Lung (tissue), 12 donors: ENCODE data around the gene PLPP3. TPM values are rescaled to one million over a fixed set of nuclear protein-coding genes. Genes with fewer than 3 reads are reported as not detected.

ENCODE experiments used
- ATAC-seq: fragments of 200-7000 bp; cut with Tn5 transposase; one replicate; pipeline ENCODE4 v1.9.1; 2020; ENCODE audit warnings: moderate number of reproducible peaks; ENCODE audit not compliant: insufficient read depth, low FRiP score
- DNase-seq, 3 donors: peaks; one replicate each; pipeline ENCODE4 v3.0.0-alpha.2; 2013 to 2017
- H3K27ac ChIP-seq, 2 donors: one replicate each; pipeline ENCODE4 v1.5.1; 2013; ENCODE audit warnings: mild to moderate bottlenecking in 2 of 2, moderate library complexity in 2 of 2, control low read depth in 1 of 2, inconsistent platforms in 1 of 2, low read depth in 1 of 2, low read length in 1 of 2
- H3K27me3 ChIP-seq, 3 donors: one replicate each; pipeline ENCODE4 v1.5.1; 2013; ENCODE audit warnings: low read length in 2 of 3; ENCODE audit not compliant: control insufficient read depth in 3 of 3, insufficient read depth in 3 of 3
- H3K36me3 ChIP-seq, 4 donors: one replicate each; pipeline ENCODE4 v1.5.1; 2013; ENCODE audit warnings: low read length in 4 of 4, mild to moderate bottlenecking in 1 of 4, moderate library complexity in 1 of 4; ENCODE audit not compliant: control insufficient read depth in 4 of 4, insufficient read depth in 4 of 4
- H3K4me1 ChIP-seq, 5 donors: one replicate each; pipeline ENCODE4 v1.5.1; 2013; ENCODE audit warnings: low read length in 5 of 5, mild to moderate bottlenecking in 2 of 5, moderate library complexity in 1 of 5; ENCODE audit not compliant: control insufficient read depth in 5 of 5, insufficient read depth in 5 of 5
- H3K4me3 ChIP-seq: one replicate; pipeline ENCODE4 v1.5.1; 2013; ENCODE audit warnings: mild to moderate bottlenecking, control low read depth, moderate library complexity
- H3K9ac ChIP-seq, 2 donors: one replicate each; pipeline ENCODE4 v1.5.1; 2013; ENCODE audit warnings: low read length in 2 of 2, control low read depth in 1 of 2; ENCODE audit not compliant: insufficient read depth in 1 of 2
- H3K9me3 ChIP-seq, 4 donors: one replicate each; pipeline ENCODE4 v1.5.1; 2013; ENCODE audit warnings: low read length in 3 of 4, mild to moderate bottlenecking in 1 of 4, moderate library complexity in 1 of 4; ENCODE audit not compliant: control insufficient read depth in 4 of 4, insufficient read depth in 3 of 4
- WGBS, 2 donors: extraction: QIAGEN DNeasy Blood & Tissue Kit; methylation state at CpG; one replicate each; pipeline ENCODE4 v1.1.7; 2013; 5-methylcytosine and 5-hydroxymethylcytosine counted together
- polyA plus RNA-seq, 2 donors: library from polyadenylated mRNA; stranded (reverse); fragments of 200-250 nt; gene quantifications; one replicate each; pipeline ENCODE4 v1.2.1, GENCODE V29; 2013
- total RNA-seq, 2 donors: library from RNA; depleted of rRNA in 1 of 2; stranded (reverse); fragments of >200 nt in 1 of 2; gene quantifications; one replicate each; pipeline ENCODE4 v1.2.1, GENCODE V29; 2014 to 2021
- TF ChIP-seq, protein P1 (sequence below): IDR thresholded peaks from 2 replicates; pipeline ENCODE4 v1.5.1; 2012; ENCODE audit warnings: mild to moderate bottlenecking; ENCODE audit errors: control extremely low read depth, extremely low read depth
- donor health status: control.
- donor health status: control.
- donor health status: Bipolar disorder and iron deficiency.
- donor health status: healthy.
- donor health status: DM: yes; HTN: yes; CAD: no.

PLPP3 gene
- total and polyA plus RNA-seq, 4 donors, result 8.6 to 121 (median 112) TPM

GRCh38 chr1:56482486-56482885 lies 96.9 kb downstream of the PLPP3 start:
- Histone ChIP-seq H3K4me3 (no peak overlapping the region), H3K9ac (no peak overlapping the region), H3K36me3 (peaks cover 0 to 3% (median 0%) of the 10 kb centered on the region in 4 donors), H3K27me3 (no peaks in the 10 kb centered on the region), H3K4me1 (peaks cover 0 to 6% (median 0%) of the 10 kb centered on the region in 5 donors), H3K9me3 (no peaks in the 10 kb centered on the region), H3K27ac (no peak overlapping the region)
- ATAC-seq, result no peak
- WGBS, 2 donors, result 80 to 100% methylated on average over 1 of the region's 1 CpG
- DNase-seq, result no peak
- TF ChIP-seq, protein P1, sequence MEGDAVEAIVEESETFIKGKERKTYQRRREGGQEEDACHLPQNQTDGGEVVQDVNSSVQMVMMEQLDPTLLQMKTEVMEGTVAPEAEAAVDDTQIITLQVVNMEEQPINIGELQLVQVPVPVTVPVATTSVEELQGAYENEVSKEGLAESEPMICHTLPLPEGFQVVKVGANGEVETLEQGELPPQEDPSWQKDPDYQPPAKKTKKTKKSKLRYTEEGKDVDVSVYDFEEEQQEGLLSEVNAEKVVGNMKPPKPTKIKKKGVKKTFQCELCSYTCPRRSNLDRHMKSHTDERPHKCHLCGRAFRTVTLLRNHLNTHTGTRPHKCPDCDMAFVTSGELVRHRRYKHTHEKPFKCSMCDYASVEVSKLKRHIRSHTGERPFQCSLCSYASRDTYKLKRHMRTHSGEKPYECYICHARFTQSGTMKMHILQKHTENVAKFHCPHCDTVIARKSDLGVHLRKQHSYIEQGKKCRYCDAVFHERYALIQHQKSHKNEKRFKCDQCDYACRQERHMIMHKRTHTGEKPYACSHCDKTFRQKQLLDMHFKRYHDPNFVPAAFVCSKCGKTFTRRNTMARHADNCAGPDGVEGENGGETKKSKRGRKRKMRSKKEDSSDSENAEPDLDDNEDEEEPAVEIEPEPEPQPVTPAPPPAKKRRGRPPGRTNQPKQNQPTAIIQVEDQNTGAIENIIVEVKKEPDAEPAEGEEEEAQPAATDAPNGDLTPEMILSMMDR, result no peak

DNA sequence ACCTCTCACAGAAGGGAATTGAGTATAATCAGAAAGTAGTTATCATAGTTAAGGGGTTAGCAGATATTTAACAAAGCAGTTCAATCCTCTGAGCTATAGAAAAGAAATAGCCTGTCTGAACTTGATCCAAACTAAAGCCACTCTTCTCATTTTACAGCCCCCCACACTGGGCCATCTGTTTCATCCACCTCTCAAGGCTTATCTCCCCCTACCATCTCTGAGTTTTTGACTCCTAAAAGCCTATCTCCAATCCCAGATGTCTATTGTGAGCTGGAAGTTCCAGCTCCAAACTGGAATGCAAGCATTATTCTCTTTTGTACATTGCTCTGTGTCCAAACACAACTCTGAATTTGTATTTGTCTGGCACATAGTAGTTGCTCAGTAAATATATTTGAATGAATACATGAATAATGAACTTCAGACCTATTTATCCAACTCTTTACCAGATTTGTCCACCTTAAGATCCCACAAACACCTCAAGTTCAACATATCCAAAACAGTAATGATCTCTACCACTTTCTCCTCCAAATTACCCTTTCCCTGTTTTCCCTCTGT lies 98.1 kb downstream of the PLPP3 start:
- Histone ChIP-seq H3K4me3 (no peak overlapping the region), H3K9ac (no peak overlapping the region), H3K9me3 (no peaks in the 10 kb centered on the region), H3K4me1 (peaks cover 0 to 14% (median 5%) of the 10 kb centered on the region in 5 donors), H3K36me3 (peaks cover 0 to 3% (median 0%) of the 10 kb centered on the region in 4 donors), H3K27me3 (no peaks in the 10 kb centered on the region), H3K27ac (no peak overlapping the region)
- TF ChIP-seq, protein P1, result no peak
- ATAC-seq, result no peak
- no peak for DNase-seq

DNA sequence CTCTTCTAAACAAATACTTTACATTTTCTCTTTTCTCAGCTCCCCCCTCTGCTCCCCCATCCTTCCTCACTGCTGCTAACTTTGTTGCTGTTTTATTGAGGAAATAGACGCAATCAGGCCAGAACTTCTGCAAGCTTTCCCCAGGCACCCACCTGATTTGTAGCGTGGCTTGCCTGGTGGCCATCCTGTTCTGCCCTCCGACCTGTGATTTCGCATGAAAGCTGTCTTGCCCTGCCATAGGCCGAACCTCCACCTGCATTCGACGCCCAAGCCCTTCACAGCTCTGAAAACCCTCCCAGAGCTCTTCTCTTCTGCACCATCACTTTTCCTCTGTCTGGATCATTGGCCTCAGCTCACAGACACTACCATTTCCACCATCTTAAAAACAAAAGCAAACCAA lies 100.6 kb downstream of the PLPP3 start:
- no peaks in the 10 kb centered on the region for H3K9me3 ChIP-seq
- 62 to 88% methylated on average over 7 of the region's 7 CpGs for WGBS, 2 donors
- H3K27me3 ChIP-seq, result no peaks in the 10 kb centered on the region
- ATAC-seq, result no peak
- peaks cover 0 to 20% (median 6%) of the 10 kb centered on the region in 5 donors for H3K4me1 ChIP-seq
- TF ChIP-seq, protein P1, result no peak
- H3K27ac ChIP-seq, result no peak overlapping the region
- DNase-seq, result no peak
- no peak overlapping the region for H3K9ac ChIP-seq
- H3K4me3 ChIP-seq, result no peak overlapping the region
- peaks cover 0 to 3% (median 0%) of the 10 kb centered on the region in 4 donors for H3K36me3 ChIP-seq
